GM18505 (cell line): ENCODE data around the gene CAMTA1.

Source experiments
- ATAC-seq: cut with Tn5 transposase; IDR thresholded peaks from one replicate; pipeline ENCODE4 v1.9.1; 2021; ENCODE audit not compliant: unreplicated experiment
- POLR2A ChIP-seq: IDR thresholded peaks from 4 replicates; pipeline ENCODE4 v1.6.1; 2011; ENCODE audit warnings: borderline replicate concordance; ENCODE audit not compliant: insufficient read depth, insufficient read length; ENCODE audit errors: extremely low read depth

CAMTA1 gene

GRCh38 chr1:7437608-7438395 is 652.5 kb downstream of the CAMTA1 start:
- no peak for ATAC-seq
- TF ChIP-seq POLR2A = no peak

- no peak for ATAC-seq
- no peak for TF ChIP-seq POLR2A
Measured at GRCh38 chr1:7438396-7438785, 653.1 kb downstream of the CAMTA1 start.

- TF ChIP-seq POLR2A = no peak
- no peak for ATAC-seq
Measured at GRCh38 chr1:7438921-7439655, 653.8 kb downstream of the CAMTA1 start.

- no peak for TF ChIP-seq POLR2A
- ATAC-seq = no peak
Measured at GRCh38 chr1:7440154-7440553, 654.9 kb downstream of the CAMTA1 start.

GRCh38 chr1:7441143-7441841 is 656.0 kb downstream of the CAMTA1 start:
- no peak for ATAC-seq
- TF ChIP-seq POLR2A = no peak

- no peak for TF ChIP-seq POLR2A
Measured at GRCh38 chr1:7442036-7442435, 656.8 kb downstream of the CAMTA1 start.

GRCh38 chr1:7442918-7443317 is 657.7 kb downstream of the CAMTA1 start:
- no peak for TF ChIP-seq POLR2A
- no peak for ATAC-seq

More at GRCh38 chr1:7442036-7442435, 656.8 kb downstream of the CAMTA1 start:
- ATAC-seq = no peak

- no peak for TF ChIP-seq POLR2A
- no peak for ATAC-seq
Measured at GRCh38 chr1:7444363-7444762, 659.1 kb downstream of the CAMTA1 start.

GRCh38 chr1:7447093-7447492 is 661.8 kb downstream of the CAMTA1 start:
- no peak for ATAC-seq
- TF ChIP-seq POLR2A = no peak

- ATAC-seq = no peak
- TF ChIP-seq POLR2A = no peak
Measured at GRCh38 chr1:7447736-7448135, 662.5 kb downstream of the CAMTA1 start.

GRCh38 chr1:7448986-7449385 is 663.7 kb downstream of the CAMTA1 start:
- no peak for TF ChIP-seq POLR2A
- no peak for ATAC-seq

GRCh38 chr1:7449750-7450149 is 664.5 kb downstream of the CAMTA1 start:
- TF ChIP-seq POLR2A = no peak
- no peak for ATAC-seq

- no peak for TF ChIP-seq POLR2A
- no peak for ATAC-seq
Measured at GRCh38 chr1:7450838-7451237, 665.6 kb downstream of the CAMTA1 start.
